ENCODE results near the gene CST4. TPM values are rescaled to one million over a fixed set of nuclear protein-coding genes. Genes with fewer than 3 reads are reported as not detected.
"Not testable (repeated sequence)": the region's sequence is repeated elsewhere in the genome, so short reads cannot be mapped to it uniquely, and the experiment has no call there.

The CST4 gene
- total RNA-seq, 1 donor from 2014 or later, result not detected

DNA sequence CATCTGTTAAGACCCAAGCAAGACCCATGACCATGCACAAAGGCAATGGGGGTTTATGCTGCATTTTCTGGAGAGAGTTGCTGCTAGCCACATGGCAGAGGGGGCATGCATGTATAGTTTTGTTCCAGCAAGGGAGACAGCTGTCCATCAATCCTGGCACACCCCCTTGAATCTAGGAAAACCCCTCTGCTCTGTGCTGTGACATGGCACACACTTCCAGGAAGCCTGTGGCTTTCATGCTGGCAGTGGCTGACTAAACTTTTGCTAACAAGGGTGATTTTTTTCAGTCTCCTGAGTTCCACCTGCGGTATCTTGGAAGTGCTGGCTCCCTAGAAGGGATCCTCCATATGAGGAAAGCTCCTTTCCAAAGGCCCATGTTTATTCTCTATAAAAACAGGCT is 9.1 kb upstream of the CST4 start:
- Histone ChIP-seq H3K27me3 (ENCODE audit: control insufficient read depth, insufficient read depth, low read length) (peaks cover 3% of the 10 kb centered on the region), H3K36me3 (ENCODE audit: control insufficient read depth, insufficient read depth, low read length) (no peaks in the 10 kb centered on the region), H3K4me3 (ENCODE audit: low read depth, low read length) (no peak overlapping the region)
- no peak for DNase-seq (ENCODE audit: low read depth)
- no peak for FAIRE-seq
- TF ChIP-seq, protein P1, sequence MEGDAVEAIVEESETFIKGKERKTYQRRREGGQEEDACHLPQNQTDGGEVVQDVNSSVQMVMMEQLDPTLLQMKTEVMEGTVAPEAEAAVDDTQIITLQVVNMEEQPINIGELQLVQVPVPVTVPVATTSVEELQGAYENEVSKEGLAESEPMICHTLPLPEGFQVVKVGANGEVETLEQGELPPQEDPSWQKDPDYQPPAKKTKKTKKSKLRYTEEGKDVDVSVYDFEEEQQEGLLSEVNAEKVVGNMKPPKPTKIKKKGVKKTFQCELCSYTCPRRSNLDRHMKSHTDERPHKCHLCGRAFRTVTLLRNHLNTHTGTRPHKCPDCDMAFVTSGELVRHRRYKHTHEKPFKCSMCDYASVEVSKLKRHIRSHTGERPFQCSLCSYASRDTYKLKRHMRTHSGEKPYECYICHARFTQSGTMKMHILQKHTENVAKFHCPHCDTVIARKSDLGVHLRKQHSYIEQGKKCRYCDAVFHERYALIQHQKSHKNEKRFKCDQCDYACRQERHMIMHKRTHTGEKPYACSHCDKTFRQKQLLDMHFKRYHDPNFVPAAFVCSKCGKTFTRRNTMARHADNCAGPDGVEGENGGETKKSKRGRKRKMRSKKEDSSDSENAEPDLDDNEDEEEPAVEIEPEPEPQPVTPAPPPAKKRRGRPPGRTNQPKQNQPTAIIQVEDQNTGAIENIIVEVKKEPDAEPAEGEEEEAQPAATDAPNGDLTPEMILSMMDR (IDR thresholded peaks at IDR 0.05; ENCODE audit: insufficient read depth, low read length, severe bottlenecking), result no peak

- not testable (repeated sequence) for H3K27me3 ChIP-seq (ENCODE audit: control insufficient read depth, insufficient read depth, low read length); FAIRE-seq; H3K36me3 ChIP-seq (ENCODE audit: control insufficient read depth, insufficient read depth, low read length); DNase-seq (ENCODE audit: low read depth); H3K4me3 ChIP-seq (ENCODE audit: low read depth, low read length)
Measured at GRCh38 chr20:23695068-23695395, 6.2 kb upstream of the CST4 start.

- H3K4me3 ChIP-seq (ENCODE audit: low read depth, low read length); FAIRE-seq: not testable (repeated sequence)
Measured at GRCh38 chr20:23694178-23695067, 5.6 kb upstream of the CST4 start.

GRCh38 chr20:23692725-23693619 is 4.1 kb upstream of the CST4 start:
- not testable (repeated sequence) for H3K27me3 ChIP-seq (ENCODE audit: control insufficient read depth, insufficient read depth, low read length); H3K4me3 ChIP-seq (ENCODE audit: low read depth, low read length); FAIRE-seq; H3K36me3 ChIP-seq (ENCODE audit: control insufficient read depth, insufficient read depth, low read length)
- peak; percentile 16 for DNase-seq (ENCODE audit: low read depth)

More at GRCh38 chr20:23694178-23695067, 5.6 kb upstream of the CST4 start:
- not testable (repeated sequence) for H3K36me3 ChIP-seq (ENCODE audit: control insufficient read depth, insufficient read depth, low read length); DNase-seq (ENCODE audit: low read depth); H3K27me3 ChIP-seq (ENCODE audit: control insufficient read depth, insufficient read depth, low read length)

DNA sequence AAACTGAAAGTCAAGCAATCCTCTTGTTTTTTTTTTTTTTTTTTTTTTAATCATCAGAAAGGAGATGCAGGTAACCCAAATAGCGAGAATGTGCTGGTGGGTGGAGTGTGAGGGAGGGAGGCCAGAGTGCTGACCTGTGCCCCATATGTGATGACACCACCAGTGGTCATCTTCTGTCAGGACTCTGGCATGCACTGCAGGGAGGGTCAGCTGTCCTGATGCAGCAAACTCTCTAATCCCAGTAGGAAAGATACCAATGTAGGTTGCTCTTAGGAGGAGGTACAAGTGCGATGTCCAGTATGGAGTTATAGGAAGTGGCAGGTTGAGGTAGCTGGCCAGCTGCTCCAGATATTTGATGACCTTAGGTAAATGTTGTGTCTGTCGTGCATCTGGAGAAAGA is 2.8 kb upstream of the CST4 start:
- FAIRE-seq, result no peak
- no peaks in the 10 kb centered on the region for H3K27me3 ChIP-seq (ENCODE audit: control insufficient read depth, insufficient read depth, low read length)
- H3K36me3 ChIP-seq (ENCODE audit: control insufficient read depth, insufficient read depth, low read length), result no peaks in the 10 kb centered on the region
- no peak overlapping the region for H3K4me3 ChIP-seq (ENCODE audit: low read depth, low read length)
- DNase-seq (ENCODE audit: low read depth), result no peak
- TF ChIP-seq, protein P1 (IDR thresholded peaks at IDR 0.05; ENCODE audit: insufficient read depth, low read length, severe bottlenecking), result no peak

DNA sequence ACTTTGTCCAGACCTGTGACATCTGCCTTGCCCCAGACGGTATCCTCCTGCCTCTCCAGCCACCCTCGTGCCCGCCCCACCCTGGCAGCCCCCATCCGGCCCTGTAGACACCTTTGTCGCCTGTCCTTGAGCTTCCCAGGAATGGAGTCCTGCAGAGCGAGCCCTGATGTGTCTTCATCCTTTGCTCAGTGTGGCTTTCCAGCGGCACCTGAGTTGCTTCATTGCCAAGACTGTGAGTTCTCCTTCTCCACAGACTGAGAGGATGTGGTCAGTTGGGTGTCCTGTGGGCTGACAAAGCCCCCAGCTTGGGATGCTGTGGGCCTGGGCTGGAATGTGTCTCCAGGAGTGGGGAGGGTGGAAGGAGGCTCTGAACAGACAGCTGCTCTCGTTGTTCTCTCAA is 1.7 kb upstream of the CST4 start:
- FAIRE-seq, result no peak
- no peaks in the 10 kb centered on the region for H3K27me3 ChIP-seq (ENCODE audit: control insufficient read depth, insufficient read depth, low read length)
- no peak overlapping the region for H3K4me3 ChIP-seq (ENCODE audit: low read depth, low read length)
- DNase-seq (ENCODE audit: low read depth), result no peak
- TF ChIP-seq, protein P1 (IDR thresholded peaks at IDR 0.05; ENCODE audit: insufficient read depth, low read length, severe bottlenecking), result no peak
- H3K36me3 ChIP-seq (ENCODE audit: control insufficient read depth, insufficient read depth, low read length), result no peaks in the 10 kb centered on the region

GRCh38 chr20:23689399-23689690 is 507 bp upstream of the CST4 start:
- DNase-seq (ENCODE audit: low read depth) (no peak), FAIRE-seq (no peak)
- TF ChIP-seq, protein P1 (IDR thresholded peaks at IDR 0.05; ENCODE audit: insufficient read depth, low read length, severe bottlenecking), result no peak

More at GRCh38 chr20:23689399-23689690, 507 bp upstream of the CST4 start:
- Histone ChIP-seq H3K27me3 (ENCODE audit: control insufficient read depth, insufficient read depth, low read length) (no peaks in the 10 kb centered on the region), H3K36me3 (ENCODE audit: control insufficient read depth, insufficient read depth, low read length) (no peaks in the 10 kb centered on the region), H3K4me3 (ENCODE audit: low read depth, low read length) (no peak overlapping the region)
